SW480 (cell line): Measurements from ENCODE around the gene AUTS2.

Source experiments
- DNase-seq: peaks from one replicate; pipeline ENCODE4 v3.0.0-alpha.2; 2016; ENCODE audit warnings: low spot score

Gene AUTS2

DNA sequence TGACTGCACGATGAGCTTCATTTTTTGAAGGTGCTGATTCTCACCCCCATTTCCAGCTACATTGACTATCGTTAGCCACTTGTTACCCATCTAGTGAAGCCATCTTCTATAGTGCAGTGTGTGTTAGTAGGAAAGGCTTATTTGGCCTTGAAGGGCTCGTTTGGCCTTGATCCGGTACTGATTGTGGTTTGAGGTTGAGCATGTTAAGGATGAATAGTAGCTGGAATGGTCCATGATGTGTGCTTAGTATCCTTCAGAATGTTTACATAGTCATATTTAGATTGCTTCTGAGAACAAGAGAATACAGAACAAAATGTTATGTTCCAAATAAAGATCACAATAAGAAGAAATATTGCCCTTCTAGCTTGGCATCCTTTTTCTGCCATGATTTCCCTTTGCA lies 591.5 kb downstream of the AUTS2 start:
- no peak for DNase-seq

DNA sequence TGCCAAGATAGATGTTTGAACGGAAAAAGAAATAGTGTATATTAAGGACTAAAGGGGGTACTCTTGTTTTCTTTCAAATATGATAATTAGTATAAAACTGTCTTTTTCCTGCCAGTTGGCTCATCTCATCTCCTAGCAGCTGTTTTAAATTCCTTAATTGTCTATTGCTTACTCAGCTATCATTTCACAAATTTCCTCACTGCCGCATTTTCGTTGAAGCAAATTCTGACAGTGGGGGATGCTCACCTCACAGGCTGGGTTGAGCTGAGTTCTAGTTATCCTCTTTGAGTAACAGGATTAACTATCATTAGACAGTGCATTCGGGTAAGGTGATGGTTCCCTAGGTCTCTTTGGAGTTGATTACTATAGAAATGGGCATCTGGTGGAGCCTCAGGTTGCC lies 592.0 kb downstream of the AUTS2 start:
- DNase-seq, result no peak

DNA sequence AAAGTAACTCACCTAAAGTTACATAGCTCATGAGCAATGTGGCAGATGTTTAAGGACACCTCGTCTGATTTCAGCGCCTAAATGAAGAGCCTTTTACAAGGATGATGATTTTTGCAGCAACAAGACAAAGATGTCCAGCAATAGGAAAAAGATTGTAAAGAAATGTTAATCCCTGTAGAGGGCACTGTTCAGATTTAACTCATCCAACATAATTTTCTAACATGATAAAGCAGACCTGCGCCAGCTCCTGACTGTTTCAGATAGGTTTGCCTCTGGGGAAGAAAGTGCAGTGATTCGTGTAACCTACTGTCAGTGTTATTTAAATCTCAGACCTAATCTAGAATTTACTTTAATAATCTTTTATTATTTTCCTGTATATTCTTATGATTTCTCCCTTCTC lies 595.2 kb downstream of the AUTS2 start:
- DNase-seq, result peak; percentile 39

DNA sequence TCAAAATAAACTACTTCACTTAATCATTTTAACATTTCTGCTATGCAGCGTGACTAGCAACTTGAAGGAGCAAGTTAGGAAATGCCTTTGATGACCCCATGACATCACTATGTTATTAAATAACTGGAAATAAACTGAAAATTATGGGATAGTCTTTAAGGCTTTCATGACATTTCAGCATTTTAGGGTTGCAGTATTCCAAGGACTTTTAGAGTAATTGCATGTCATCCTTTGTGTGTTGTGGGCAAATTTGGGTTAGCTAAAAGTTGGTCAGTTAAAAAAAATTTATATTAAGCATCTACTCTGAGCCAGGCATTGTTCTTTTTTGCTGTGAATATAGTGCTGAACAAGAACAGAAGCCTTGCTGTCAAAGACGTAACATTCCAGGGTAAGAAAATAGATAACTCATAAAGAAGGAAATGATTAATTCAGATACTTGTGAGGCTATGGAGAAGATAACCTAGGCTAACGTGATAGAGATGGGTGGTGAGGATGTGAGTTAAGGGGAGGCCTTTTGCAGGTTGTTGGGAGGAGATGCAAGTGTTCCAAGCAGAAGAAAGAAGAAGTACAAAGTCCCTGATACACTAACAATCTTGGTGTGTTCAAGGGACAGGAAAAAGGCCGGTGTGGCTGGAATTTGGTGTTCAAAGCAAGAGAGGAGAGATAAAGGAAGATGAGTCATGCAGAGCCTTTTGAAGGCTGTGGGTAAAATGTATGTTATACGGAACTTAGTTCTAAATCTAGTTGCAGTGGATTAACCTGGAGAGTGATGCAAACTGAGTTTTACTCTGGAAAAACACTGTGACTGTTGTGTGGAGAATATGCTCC lies 610.2 kb downstream of the AUTS2 start:
- DNase-seq, result peak; percentile 75

DNA sequence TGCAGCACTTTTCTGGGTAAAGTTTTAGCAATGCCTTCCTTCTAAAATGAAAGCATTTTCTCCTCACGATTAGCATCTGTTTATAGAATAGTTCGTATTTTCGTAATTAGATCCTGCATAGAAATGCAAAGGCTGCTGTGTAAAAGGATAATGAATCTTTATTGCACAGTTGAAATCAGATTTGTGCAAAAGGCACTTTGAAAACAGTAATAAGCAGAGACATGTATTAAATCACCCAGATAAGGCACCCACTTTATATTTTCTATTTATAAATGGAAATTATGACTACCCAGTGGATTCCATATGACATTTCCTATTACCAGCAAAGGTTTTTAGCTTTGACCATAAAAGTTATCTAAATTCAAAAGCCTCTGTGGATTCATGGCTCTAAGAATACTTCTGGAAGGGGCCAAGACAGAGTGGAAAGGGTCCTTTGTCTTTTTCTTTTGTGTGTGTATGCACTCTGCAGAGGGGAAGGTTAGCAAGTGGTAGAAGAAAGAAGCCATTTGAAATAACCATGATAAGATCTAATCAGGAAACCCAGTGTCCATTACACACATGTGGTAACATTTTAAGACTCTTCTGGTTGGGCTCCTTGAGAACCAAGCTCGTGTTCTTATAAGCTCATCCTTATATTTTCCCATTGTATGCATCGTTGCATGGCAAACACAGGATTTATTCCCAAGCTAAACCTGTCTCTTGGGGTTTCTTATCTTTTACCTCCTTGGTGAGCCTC lies 612.1 kb downstream of the AUTS2 start:
- DNase-seq, result no peak

DNA sequence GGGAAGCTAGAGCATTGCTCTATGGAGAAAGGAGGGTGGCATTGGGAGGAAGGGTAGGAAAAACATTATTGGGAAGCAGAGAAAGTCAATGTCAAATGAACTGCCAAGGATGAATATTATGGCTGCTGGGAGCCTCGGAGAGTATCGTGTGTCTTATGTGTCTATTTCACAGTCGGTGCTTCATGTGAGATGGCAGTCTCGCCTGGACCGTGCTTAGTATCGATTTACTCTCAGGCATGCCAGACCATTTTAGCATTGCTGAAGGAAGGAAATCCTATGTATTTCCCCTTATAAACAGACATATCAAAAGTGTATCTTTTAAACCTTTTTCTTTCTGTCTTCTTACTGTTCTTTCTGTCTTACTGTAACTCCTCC lies 612.6 kb downstream of the AUTS2 start:
- no peak for DNase-seq

DNA sequence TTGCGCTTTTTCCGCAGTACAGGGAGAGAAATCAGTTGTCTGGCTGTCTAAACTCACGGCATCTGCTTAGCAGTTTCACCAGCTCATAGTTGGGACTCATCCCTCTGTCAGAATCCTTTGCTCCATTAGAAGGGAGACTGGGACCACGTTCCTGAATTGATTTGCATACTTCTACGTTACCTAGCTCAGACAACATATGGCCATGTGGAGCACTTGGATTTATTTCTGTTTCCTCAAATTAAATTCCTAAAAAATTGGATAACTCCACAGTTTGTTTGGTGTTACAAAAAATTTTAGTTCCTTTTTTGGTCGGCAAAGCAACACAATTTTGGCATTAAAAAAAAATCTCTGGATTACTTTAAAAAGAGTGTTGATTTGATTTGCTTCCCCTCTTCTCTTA lies 614.0 kb downstream of the AUTS2 start:
- DNase-seq, result no peak

DNA sequence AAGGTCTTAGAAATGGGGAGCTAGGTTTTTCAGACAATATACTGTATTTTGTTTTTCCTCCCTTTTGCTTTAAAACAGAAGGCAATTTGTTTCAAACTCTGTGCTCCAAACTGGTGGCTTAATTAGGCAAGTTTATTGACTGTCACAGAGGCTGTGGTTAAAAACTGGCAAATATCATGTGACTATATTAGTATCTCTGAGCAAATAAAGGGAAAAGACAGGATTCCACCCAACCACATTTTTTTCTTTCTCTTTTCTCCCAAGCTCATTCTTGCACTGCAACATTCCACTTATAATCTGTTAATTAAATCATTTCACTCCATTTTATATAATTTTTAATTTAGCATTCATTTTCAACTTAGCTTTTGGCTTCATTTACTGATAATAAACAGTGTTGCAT lies 615.8 kb downstream of the AUTS2 start:
- no peak for DNase-seq

DNA sequence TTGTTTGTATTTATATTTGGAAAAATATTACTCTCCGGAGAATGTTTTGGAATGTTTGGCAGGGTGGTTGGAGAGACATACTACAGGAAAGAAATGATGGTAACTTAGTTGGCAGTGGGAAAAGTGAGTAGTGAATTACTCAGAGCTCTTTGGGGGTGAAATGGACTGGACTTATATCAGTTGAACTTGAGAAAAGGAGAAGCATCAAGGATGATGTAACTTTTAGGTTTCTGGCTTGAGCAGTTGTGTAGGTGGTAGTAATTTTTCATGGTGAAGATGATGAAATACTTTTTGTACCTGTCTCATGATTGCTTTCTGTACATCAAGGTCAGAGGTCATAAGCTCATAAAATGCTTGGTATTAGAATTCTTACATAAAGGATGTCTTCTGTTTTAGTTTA lies 617.2 kb downstream of the AUTS2 start:
- DNase-seq, result no peak

DNA sequence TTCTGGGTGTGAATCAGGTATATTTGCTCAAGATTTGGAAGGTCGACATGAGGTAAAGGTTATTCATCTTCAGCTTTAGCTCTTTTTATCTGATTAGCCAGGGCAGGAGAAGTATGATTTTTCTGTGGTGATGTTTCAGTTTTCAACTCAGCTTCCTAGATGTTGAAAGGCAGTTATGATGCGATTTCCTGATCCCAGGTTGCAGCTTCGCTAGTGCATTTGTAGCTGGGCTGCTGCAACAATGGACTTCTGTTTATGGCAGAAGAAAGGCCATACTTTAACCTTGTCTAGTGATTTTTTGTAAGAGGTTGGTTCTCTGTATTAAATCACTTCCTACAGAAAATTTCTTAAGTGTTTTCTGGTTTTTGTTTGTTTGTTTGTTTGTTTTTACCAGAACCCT lies 619.3 kb downstream of the AUTS2 start:
- no peak for DNase-seq

DNA sequence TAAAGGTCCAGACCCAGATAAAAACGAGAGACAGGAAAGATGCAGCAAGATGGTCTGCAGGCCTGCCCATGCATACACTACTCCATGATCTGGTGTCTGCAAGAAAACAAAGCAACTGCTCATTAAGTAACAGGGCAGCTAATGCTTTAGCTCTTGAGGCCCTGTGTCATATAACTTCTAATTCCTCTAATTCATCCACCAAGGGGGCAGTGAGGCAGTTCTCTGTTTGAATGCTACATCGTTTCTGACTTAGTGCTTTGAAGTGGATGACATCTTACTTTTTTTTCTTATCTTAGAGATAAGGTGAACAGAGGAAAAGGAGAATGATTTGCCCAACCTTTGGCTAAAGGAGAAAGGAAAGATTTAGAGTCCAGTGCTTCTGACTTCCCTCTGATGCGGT lies 619.7 kb downstream of the AUTS2 start:
- DNase-seq, result no peak

DNA sequence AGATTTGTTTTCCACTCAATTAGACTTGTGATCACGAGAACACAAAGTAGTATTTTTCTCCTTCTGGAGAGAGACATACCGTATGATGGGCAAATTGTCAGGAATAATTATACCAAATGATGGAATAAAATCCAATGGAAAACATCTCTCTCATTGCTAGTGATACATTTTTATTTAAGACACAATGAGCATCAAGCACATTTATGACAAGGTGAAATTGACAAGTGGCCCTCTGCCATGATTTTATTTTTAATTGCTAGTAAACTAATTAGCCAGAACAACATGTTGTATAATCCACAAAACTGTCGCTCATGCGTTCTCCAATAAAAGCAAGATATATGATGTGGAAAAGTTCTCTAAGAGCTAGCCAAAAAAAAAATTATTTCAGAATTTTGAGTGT lies 620.8 kb downstream of the AUTS2 start:
- DNase-seq, result no peak

DNA sequence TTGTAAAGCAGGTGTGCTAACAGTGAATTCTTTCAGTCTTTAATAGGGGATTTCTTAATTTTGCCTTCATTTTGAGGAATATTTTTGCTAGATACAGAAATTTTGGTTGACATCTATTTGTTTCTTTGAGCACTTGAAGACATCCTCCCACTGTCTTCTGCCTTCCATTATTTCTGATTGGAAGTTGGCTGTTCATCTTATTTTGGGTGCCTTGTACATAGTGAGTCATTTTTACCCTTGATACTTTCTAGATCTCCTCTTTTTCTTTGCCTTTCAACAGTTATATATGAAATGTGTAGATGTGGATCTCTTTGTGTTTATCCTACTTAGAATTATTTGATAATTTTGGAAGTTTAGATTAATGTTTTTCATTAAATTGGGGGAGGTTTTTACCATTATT lies 631.0 kb downstream of the AUTS2 start:
- no peak for DNase-seq

DNA sequence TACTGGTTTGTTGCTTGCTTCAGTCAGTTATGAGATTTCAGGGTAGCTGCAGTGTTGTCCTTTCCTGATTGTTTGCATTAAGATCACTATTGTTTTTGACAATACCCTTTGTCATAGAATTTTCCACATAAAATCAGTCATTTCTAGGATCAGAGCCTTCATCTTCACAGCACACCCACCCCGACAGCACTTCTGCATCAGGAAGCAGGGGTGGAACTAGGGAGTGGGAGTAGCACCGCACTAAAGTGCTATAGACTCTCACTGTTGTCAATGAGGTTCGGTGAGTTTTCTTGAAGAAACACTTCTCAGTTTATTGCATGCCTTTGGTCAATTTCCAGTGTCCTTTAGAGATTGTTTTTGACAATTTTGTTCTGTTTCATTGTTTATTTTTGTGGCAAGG lies 632.5 kb downstream of the AUTS2 start:
- no peak for DNase-seq

DNA sequence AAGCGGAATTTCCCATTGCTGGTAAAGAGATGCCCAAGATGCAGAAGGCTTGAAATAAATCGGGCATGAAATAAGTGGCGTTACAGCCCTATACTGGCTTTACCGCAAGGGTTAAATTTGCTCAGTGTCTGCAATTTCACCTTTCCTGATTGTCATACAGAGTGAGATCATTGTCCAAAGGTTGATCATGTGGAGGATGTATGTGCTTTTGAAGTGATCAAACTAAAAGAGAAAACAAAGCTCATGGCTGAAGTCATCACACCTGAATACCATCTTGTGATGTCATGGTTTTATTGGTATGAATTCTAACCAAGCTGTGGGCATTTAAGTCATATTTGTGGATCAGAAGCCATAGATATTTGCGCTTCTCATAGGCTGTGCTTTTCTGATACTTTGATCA lies 635.5 kb downstream of the AUTS2 start:
- DNase-seq, result peak; percentile 79

DNA sequence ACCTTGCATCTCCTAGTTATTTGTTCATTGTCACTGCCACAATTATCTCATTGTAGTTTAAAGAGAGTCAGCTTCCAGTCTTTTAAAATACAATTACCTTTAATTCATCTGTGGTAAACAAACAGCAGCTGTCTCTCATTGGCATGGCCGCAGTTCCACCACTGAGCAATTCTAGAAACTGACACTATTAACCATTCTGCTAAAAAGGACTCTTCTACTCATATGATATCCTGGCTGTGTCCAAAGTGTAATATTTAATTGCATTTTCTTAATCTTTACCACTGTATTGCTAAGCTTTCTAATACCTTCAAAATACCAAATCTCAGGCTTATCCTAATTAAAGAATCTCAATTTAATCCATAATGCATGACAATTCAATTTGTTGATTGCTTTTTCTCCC lies 639.0 kb downstream of the AUTS2 start:
- no peak for DNase-seq

DNA sequence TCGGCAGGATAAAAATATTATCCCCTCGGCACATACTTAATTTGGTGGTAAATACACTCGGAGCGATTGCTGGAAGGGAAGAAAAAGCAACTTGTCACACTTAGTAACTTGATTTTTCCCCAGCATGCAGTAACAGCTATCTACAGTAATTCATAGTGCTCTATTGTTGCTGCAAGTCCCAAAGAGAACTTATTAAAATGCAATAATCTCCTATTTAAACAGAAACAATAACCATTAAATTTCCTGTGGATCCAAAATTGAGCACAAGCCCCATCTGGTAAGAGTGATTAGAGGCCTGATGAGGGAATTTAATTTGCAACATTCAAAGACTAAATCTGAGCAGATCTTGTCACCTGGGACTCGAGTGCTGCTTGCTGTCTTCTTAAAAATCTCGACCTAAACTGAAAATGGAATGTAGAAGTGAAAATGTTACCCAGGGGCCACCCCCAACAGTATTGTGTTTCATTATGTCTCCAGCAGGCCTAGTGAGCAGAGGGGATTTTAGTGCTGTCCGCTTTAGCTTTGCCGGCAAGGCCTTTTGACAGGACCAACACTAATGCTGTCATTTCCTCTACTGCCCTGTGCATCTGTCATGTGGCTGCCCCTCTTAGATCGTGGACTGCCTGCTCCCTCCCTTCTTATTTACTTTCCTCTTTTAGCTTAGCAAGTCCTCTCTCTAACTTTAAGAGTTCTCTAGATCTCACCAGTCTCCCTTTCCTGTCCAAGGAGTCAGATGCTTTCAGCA lies 639.7 kb downstream of the AUTS2 start:
- DNase-seq, result no peak

DNA sequence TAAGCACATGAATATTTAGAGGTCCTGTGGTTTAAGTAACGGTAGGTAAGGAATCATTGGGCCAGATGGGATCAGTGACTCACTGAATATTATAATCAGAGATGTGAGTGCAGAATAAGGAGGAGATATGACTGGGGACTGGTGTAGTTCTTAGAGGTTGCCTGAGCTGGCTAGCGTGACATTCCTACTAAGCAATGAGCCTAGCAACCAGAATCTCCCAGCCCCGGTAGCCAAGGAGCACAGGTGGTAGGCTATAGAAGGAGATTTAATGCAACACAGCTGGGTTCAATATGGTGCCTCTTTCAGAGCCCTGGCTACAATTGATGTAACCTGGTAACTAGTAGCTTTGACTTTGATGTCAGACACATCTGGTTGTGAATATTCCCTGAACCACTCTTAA lies 641.6 kb downstream of the AUTS2 start:
- no peak for DNase-seq

DNA sequence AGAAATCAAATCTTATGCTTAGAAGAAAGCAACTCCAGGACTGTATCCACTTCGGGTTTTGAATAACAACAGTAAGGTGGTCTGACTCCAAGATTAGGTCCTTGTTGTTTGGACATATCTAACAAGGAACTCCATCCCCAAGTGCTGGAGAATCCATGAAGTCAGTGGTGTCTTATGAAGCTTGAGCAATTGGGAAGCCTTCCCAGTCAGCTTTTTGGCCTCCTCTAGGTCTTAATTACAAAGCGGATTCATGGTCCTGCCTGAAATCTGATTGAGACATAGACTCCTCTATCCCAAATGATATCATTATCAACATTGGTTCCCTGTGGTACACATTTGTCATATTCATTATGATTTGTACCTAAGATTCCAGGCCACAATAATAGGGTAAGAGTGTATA lies 642.6 kb downstream of the AUTS2 start:
- DNase-seq, result no peak

DNA sequence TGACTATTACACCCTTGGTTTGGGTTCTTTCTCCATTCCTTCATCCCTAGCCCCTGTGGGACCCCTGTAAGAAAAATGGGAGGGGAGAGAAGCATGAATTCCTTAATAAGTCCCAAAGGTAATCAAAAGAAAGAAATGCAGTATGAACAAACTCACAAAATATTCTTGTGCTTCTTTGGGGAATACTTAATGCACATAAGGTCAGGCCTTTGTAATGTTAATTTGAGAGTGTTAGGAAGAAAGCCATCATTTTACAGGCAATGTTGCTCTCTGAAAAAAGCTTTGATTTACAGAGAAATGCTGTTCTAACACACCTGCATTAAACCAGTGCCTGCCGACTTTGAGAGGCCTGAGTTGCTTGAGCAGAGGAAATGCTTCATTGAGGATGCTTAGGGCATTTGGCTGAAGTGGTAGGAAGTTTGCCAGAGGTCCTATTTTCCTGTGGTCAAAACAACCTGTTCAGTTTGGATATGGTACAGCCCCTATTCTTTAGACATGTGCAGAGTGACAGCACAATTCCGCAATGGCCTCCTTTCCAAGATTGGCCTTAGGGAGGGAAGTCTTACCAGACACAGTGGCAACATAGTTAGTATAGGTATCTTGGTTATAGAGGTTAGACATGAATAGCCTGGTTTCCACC lies 643.4 kb downstream of the AUTS2 start:
- DNase-seq, result no peak

DNA sequence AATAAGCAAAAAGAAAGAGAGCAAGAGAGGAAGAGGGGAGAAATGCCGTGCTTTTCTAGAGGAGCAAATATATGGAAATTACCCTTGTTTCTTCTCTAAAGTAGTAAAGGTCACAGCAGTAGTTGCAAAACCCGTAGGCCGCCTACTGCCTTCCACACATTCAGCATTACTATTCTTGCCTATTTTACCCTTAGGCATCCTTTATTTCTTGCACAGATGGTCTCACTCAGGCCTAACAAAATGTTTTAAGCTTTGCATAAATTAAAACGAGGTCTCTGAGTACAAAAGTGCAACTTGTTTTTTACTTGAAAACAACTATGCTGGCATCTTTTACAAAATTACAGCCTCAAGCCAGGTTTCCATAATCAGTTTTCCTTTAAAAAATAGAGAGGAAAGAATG lies 644.6 kb downstream of the AUTS2 start:
- DNase-seq, result no peak

DNA sequence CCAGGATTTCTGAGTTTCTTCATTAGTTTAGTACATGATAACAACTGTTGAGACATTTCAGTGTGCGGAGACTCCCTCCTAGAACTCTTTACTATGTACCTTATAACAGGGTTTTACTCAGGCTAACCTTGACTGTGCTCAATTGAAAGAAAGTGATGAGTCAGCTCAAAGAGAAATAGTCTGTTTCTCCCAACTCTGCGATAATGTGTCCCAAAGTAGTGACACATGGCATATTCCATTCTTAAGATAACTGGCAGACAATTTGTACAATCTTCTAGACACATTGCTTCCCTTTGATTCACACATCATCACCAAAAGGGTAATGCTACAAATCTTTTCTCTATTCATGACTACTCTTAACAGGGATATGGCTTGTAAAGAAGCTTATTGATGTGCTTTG lies 645.2 kb downstream of the AUTS2 start:
- no peak for DNase-seq

DNA sequence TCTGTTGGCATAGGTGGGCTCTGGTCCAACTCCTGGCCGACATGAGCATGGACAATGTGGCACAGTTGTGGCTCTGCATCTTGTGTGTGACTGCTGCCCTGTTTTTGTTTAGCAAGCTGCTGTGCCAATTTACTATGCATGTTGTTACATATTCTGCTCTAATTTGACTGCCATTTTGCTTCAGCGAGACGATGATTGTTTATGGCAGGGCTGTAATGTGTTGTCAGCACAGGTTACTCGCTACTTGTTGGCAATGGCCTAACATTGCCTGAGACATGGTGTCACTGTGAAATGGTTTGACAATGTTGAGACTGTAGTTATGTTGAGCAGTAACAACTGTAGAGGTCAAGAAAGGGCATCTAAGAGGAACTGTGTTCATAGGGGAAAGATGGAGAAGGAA lies 659.6 kb downstream of the AUTS2 start:
- no peak for DNase-seq
